Glomerular endothelial cell (primary cell): ENCODE data around the gene SMURF1. TPM values are rescaled to one million over a fixed set of nuclear protein-coding genes. Genes with fewer than 3 reads are reported as not detected.

Experiments
- DNase-seq: peaks from one replicate; pipeline ENCODE4 v3.0.0-alpha.2; 2011; ENCODE audit warnings: low read depth, low spot score; ENCODE audit errors: extremely low read depth
- total RNA-seq: library from RNA; depleted of rRNA; stranded (reverse); fragments of >200 nt; gene quantifications from 2 replicates; pipeline ENCODE4 v1.2.3, GENCODE V29; 2015

SMURF1 gene
- total RNA-seq, 1 donor from 2014 or later, result 25.0 TPM

DNA sequence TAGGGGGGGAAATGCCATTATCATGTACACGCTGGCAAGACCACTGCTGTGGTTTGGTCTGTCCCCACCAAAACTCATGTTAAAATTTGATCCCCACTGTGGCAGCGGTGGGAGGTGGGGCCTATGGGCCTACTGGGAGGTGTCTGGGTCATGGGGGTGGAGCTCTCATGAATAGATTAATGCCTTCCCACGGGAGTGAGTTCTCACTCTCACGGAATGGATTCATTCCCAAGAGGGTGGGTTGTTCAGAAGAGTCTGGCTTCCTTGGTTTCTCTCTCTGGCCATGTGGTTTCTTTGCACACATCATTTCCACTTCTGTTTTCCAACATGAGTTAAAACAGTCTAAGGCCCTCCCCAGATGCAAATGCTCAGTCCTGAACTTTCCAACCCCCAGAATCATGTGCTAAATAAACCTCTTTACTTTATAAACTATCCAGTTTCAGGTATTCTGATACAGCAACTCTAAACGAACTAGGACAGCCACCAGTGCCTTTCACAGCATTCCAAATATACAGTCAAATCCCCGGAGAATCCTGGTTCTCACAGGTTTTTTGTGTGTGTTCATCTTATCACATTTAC lies 44.3 kb downstream of the SMURF1 start:
- no peak for DNase-seq

- no peak for DNase-seq
Observed at GRCh38 chr7:99098824-99099498, 44.9 kb downstream of the SMURF1 start.

DNA sequence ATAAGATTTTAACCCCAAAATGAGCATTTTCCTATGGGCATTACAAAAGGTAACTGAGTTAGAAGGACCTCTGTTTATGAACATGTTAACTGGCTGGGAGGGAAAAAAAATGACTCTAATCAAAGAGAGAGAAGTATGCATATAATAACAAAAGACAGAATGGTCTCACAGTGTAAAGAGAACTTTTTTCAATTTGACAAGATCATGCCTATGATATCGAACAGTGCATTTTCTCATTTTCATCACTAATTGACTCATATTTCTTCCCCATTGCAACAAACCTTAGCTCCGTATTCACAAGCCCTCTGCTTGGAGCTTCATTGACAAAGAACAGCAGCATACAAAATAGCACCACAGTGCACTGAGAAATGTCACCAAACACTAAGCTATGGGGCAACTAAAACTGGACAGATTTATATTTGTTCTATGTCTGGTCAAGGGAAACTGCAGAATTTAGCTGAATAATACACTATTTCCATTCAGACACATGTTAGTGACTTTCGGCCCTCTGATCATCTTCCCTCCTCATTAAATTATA lies 45.6 kb downstream of the SMURF1 start:
- no peak for DNase-seq

GRCh38 chr7:99097730-99098129 lies 46.2 kb downstream of the SMURF1 start:
- no peak for DNase-seq

DNA sequence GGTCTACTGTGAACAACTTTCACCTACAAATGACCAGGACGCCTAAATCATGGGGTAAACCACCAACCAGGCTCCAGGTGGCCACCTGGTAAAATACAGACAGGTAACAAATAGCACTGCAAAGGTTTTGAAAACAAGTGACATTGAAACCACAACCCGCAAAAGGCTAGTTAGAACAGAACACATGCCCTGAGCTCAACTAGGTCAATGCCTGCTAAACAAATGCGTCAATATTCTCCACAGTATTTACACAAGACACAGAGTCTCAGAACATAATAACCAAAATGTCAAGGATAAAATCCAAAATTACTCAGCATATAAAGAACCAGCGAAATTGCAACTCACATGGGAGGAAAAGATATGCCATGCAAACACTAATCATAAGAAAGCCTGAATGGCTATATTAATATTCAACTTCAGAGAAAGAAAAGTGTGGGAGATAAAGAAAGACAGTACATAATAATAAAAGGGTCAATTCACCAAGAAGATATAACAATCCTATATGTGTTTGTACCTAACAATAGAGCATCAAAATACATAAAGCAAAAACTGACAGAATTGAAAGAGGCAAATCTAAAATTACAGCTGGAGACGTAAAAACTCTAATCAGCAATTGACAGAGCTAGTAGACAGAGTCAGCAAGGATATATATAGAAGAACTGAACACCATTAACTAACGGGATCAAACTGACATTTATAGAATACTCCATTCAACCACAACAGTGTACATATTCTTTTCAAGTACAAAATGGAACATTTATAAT lies 47.6 kb downstream of the SMURF1 start:
- DNase-seq, result no peak

GRCh38 chr7:99095698-99096097 lies 48.2 kb downstream of the SMURF1 start:
- no peak for DNase-seq

GRCh38 chr7:99094401-99094800 lies 49.5 kb downstream of the SMURF1 start:
- no peak for DNase-seq

DNA sequence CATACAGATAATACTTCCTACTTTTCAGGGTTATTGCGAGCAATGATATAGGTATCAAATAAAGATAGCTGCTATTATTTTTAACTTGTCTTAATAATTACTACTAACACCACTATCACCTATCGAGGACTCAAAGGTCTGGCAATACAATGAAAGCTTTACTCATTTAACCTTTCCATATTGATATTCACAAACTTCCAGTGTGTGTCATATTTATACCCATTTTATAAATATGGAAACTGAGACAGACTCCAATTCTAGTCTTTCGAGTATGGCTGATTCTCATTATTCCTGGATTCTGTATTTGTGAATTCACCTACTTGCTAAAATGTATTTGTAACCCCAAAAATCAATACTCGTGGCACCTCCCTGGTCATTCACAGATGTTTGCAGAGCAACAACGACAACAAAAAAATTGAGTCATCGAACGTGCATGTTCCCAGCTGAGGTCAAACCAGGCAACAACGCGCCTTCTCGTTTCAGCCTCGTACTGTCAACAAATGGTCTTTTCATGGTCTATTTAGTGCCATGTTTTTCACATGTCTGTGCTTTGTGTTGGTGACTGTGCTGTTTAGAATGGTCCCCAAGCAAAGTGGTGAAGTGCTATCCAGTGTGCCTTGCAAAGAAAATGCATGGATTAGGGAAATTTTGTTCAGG lies 51.7 kb downstream of the SMURF1 start:
- DNase-seq, result no peak

DNA sequence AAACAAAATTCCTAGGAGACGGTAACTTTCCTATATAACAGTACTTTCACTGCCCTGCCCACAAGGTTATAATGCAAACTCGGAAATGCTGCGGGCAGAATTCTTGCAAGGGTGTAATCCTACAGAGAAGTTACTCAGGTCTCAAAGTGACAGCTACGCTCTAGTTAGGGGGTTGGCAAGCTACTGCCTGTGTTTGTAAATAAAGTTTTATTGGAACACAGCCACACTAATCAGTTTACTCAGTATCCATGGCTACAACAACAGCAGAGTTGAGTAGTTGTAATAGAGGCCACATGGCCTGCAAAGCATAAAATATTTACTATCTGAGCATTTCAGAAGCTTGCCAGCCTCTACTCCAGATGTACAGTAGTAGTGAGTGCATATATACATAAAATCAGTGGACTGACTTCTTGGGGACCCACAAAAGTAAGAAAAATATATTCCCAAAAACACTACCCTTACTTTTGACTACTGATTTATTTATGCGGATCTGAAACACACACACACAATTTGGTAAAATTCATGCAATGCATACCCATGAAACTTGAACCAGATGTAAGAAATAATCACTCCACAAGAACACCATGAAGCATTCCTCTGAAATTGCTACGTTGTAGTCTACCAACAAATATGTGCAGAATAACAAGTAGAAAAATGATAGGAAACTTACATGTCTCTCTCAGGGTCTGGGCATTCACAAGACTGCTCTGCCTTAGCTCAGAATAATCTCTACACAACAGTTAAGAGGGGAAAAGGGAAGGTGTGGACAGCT lies 53.0 kb downstream of the SMURF1 start:
- no peak for DNase-seq

GRCh38 chr7:99089914-99090629 lies 53.8 kb downstream of the SMURF1 start:
- DNase-seq, result no peak

DNA sequence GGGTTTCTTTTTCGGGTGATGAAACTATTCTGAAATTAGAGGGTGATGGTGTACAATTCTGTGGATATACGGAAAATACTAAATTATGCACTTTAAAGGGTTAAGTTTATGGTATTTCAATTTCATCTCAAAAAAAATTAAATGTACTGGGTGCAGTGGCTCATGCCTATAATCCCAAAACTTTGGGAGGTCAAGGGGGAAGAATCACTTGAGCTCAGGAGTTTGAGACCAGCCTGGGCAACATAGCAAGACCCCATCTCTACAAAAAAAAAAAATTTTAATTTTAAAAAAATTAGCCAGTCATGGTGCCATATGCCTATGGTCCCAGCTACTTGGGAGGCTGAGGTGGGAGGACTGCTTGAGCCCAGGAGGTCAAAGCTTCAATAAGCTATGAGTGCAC lies 57.0 kb downstream of the SMURF1 start:
- DNase-seq, result no peak

DNA sequence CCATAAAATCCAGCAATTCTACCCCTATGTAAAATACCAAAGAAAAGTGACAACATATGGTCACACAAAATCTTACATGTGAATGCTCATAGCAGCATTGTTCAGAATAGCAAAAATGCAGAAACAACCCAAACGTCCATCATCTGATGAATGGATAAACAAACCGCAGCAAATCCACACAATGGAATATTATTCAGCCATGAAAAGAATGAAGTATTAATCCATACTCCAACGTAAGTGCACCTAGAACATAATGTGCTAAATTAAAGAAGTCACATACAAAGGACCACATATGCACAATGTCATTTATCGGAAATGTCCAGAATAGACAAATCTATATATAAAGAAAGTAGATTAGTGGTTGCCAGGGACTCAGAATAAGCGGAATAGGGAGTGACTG lies 57.4 kb downstream of the SMURF1 start:
- no peak for DNase-seq

GRCh38 chr7:99083733-99084132 lies 60.2 kb downstream of the SMURF1 start:
- no peak for DNase-seq

GRCh38 chr7:99083068-99083651 lies 60.7 kb downstream of the SMURF1 start:
- DNase-seq, result no peak

DNA sequence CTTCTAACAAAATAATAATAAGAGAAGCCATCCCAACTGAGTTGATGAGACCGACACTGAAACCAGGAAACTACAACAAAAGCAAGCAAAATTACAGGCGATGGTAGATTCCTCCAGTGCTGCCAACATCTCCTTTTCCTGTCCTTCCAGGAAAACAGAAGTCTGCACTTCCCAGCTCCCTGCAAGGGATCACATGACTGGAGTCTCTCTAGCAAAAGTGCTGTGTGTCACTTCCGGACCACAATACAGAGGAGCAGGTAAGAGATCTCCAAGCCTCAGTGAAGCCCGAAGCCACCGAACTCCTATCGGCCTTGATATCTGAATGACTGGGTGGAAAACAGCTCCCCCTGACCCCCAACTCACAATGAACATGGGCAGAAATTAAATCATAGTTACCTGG lies 63.2 kb downstream of the SMURF1 start:
- peak; percentile 9 for DNase-seq

DNA sequence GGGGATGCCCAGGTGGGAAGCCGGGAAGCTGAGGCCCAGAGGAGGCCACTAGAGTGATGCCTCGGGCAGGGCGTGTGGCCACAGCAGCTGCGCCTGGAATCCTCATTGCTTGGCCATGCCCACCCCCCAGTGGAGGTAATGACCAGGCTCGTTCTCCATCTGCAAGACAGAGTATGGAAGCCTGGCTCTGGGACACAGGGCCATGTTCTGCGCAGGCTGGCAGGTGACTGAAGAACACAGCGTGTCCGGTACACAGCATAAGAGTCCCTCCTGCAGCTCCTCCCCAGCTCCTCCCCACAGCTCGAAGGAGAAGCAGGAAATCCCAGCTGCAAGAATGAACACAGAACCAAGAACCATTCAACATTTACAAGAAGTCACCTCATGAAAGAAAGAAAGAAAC lies 64.8 kb downstream of the SMURF1 start:
- DNase-seq, result no peak

GRCh38 chr7:99078416-99078815 lies 65.5 kb downstream of the SMURF1 start:
- DNase-seq, result no peak

DNA sequence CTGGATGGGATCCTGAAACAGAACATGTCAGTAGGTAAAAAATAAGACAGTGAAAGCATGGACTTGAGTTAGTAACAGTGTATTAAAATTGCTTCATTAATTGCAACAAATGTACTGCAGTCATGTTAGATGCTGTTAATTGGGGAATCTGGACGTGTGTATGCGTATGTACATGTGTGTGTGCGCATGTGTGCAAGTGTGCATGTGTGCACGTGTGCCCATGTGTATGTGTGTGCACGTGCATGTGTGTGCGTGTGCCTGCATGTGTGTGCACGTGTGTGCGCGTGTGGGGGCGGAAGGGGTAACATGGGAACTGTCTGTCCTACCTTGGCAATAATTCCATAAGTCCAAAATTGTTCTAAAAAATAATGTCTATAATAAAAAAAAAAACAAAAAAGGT lies 67.3 kb downstream of the SMURF1 start:
- no peak for DNase-seq

DNA sequence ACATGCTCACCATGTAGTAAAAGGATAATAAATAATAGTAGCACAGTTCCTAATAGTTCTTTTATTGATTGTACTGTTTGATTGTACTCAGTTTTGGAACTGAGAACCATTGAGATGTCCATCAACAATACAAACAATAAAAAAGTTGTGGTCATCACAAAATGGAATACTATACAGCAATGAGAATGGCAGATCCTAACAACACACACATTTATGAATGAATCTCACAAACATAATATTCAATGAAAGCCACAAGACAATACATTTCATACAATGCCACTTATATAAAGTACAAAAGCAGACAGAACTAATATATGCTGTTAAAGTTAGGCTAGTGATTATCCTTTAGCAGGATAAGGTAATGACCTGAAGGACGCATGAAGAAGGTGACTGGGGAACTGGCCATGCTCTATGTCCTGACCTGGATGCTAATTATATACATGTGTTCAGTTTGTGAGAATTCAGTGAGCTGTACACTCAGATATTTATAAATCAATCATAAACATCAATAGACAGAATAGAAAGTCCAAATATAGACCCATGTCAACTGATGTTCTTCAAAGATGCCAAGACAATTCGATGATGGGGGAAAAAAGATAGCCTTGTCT lies 70.0 kb downstream of the SMURF1 start:
- DNase-seq, result no peak
